ENCODE measurements around the gene STAG1. TPM values are rescaled to one million over a fixed set of nuclear protein-coding genes. Genes with fewer than 3 reads are reported as not detected.

The STAG1 gene
- total RNA-seq, 1 experiment from 2014 or later, result 31.9 TPM

DNA sequence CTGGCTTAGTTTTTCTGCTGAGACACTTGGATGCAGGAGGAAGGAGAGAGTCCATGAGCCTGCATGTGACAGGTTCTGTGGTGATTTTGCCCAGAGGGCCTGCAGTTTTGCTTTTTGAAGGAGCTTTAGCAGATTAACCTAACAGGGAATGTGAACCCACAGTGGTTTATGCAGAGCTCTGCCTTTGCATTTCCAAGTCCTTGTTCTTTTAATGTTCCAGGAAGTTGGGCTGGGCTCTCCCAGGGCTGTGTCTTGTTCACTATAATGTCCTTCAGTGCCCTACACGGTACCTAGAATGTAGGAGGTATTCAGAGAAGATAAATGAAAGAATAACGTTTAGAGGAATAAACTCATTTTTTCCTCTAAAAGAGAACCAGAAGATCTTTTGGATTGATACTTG, 451.7 kb downstream of the STAG1 start:
- Histone ChIP-seq H3K27me3 (replicated peaks) (no peaks in the 10 kb centered on the region), H3K4me3 (no peak overlapping the region), H3K27ac (no peak overlapping the region), H3K4me1 (replicated peaks) (no peaks in the 10 kb centered on the region), H3K9me3 (replicated peaks) (no peaks in the 10 kb centered on the region), H3K36me3 (0 out of 2 replicates have a peak, but pooled peaks cover 4% of the 10 kb centered on the region)
- no peak for DNase-seq (ENCODE audit: low read depth in 1 of 2, low spot score in 2 of 2)

DNA sequence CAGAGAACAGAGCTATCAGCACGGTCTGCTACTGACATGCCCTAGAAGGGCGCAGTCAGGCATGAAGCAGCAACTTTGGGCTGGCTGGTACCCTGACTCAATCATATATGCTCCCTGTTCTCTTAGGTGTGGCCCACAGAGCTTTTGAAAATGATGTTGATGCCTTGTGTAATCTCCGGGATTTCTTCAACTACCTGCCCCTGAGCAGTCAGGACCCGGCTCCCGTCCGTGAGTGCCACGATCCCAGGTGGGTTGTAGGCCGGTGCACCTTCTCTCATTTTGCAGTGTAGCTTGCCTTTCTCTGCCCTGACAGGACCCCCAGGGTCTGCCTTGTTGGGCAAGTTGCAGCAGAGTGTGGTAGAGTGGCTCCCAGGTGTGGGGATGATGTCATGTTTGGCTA, 454.4 kb downstream of the STAG1 start:
- Histone ChIP-seq H3K4me1 (replicated peaks) (no peaks in the 10 kb centered on the region), H3K27me3 (replicated peaks) (no peaks in the 10 kb centered on the region), H3K4me3 (no peak overlapping the region), H3K27ac (no peak overlapping the region), H3K36me3 (0 out of 2 replicates have a peak, but pooled peaks cover 13% of the 10 kb centered on the region), H3K9me3 (replicated peaks) (no peaks in the 10 kb centered on the region)
- no peak for DNase-seq (ENCODE audit: low read depth in 1 of 2, low spot score in 2 of 2)

DNA sequence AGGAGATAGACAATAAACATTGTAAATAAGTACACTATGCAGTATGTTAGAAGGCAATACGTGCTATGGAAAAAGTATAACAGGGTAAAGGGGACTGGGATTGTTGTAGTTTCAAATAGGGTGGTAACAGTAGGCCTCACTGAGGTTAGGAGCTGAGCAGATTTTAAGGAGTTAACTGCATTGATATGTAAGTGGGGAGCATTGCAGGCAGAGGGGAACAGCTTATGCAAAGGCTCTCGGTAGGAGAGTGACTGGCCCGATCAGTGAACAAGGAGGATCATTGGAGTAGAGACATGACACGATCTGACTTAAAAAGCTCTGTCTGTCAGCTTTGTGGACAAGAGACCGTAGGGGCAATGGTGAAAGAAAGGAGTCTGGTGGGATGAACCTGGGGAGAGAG, 455.2 kb downstream of the STAG1 start:
- Histone ChIP-seq H3K27me3 (replicated peaks) (no peaks in the 10 kb centered on the region), H3K4me1 (replicated peaks) (no peaks in the 10 kb centered on the region), H3K36me3 (0 out of 2 replicates have a peak, but pooled peaks cover 13% of the 10 kb centered on the region), H3K27ac (no peak overlapping the region), H3K4me3 (no peak overlapping the region), H3K9me3 (replicated peaks) (no peaks in the 10 kb centered on the region)
- DNase-seq (ENCODE audit: low read depth in 1 of 2, low spot score in 2 of 2), result no peak

DNA sequence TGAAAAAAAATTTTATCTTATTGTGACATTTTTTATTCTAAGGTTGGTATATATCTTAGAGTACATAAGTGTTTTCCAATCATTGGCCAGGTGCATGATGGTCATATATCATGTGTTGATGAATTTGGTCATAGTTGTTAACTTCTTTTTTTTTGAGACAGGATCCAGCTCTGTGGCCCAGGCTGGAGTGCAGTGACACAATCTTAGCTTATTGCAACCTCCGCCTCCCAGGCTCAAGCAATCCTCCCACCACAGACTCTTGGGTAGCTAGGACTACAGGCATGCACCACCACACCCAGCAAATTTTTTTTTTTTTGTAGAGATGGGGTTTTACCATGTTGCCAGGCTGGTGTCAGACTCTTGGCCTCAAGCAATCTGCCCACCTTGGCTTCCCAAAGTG, 458.0 kb downstream of the STAG1 start:
- Histone ChIP-seq H3K27ac (no peak overlapping the region), H3K9me3 (replicated peaks) (no peaks in the 10 kb centered on the region), H3K27me3 (replicated peaks) (no peaks in the 10 kb centered on the region), H3K4me3 (no peak overlapping the region), H3K36me3 (0 out of 2 replicates have a peak, but pooled peaks cover 9% of the 10 kb centered on the region), H3K4me1 (replicated peaks) (no peaks in the 10 kb centered on the region)
- no peak for DNase-seq (ENCODE audit: low read depth in 1 of 2, low spot score in 2 of 2)

DNA sequence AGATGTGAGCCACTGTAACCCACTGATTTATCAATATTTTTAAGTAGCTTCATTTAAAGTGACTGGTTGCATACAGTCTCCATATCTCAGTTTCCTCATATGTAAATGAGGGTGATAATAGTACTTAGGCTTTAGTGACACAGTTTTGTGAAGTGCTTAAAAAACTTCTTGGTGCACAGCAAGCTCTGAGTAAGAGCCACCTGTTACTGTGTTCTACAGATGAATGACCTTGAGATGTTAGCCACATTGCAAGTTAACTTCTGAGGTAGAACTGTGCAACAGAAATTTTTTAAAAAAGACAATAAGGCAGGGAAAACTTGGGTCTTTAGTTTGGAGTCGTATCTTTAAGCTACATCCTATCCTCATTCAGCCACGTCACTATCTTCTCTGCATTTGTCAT, 458.9 kb downstream of the STAG1 start:
- Histone ChIP-seq H3K36me3 (0 out of 2 replicates have a peak, but pooled peaks cover 9% of the 10 kb centered on the region), H3K9me3 (replicated peaks) (no peaks in the 10 kb centered on the region), H3K4me1 (replicated peaks) (no peaks in the 10 kb centered on the region), H3K27me3 (replicated peaks) (no peaks in the 10 kb centered on the region), H3K4me3 (no peak overlapping the region), H3K27ac (no peak overlapping the region)
- no peak for DNase-seq (ENCODE audit: low read depth in 1 of 2, low spot score in 2 of 2)

DNA sequence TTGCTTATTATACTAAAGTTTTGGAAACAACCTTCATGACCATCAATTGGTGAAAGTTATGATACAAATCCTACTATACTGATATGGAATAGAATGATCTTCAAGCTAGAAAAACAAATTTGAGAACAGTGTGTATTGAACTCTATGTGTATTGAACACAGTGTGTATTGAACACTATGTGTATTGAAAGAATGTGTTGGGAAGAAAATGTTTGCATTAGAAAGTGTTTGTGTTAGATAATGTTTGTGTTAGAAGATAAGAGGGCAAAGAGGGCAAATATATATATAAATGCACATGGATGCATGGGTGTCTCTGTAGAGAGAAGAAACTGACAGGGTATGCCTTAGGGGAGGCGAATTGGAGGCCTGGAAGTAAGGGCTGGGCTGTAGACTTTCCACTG, 459.7 kb downstream of the STAG1 start:
- Histone ChIP-seq H3K27ac (no peak overlapping the region), H3K9me3 (replicated peaks) (no peaks in the 10 kb centered on the region), H3K4me3 (no peak overlapping the region), H3K4me1 (replicated peaks) (no peaks in the 10 kb centered on the region), H3K27me3 (replicated peaks) (no peaks in the 10 kb centered on the region), H3K36me3 (0 out of 2 replicates have a peak, but pooled peaks cover 9% of the 10 kb centered on the region)
- DNase-seq (ENCODE audit: low read depth in 1 of 2, low spot score in 2 of 2), result no peak

DNA sequence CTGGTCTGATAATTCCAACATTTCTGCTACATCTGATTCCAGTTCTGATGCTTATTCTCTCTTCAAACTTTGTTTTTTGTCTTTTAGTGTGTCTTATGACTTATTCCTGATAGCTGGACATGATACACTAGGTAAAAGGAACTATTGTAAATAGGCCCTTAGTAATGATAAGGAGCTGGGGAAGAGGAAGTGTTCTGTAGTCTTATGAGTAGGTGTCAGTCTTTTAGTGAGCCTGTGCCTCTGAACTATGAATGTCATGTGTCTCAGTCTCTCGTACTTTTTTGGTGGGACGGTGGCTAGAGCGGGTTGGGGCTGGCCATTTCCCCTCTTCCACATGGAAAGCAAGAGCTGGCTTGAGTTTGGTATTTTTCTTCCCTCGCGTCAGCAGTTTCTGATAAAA, 460.9 kb downstream of the STAG1 start:
- no peaks in the 10 kb centered on the region for H3K9me3 ChIP-seq (replicated peaks)
- peaks cover 10% of the 10 kb centered on the region; the same call in 1 of the 2 replicates for H3K36me3 ChIP-seq
- no peak overlapping the region for H3K27ac ChIP-seq
- H3K4me1 ChIP-seq (replicated peaks), result no peaks in the 10 kb centered on the region
- H3K4me3 ChIP-seq, result no peak overlapping the region
- no peak for DNase-seq (ENCODE audit: low read depth in 1 of 2, low spot score in 2 of 2)
- no peaks in the 10 kb centered on the region for H3K27me3 ChIP-seq (replicated peaks)

Other genes with a start within 250 kb of the STAG1 start
- 29.0 and 39.4 TPM in 2 replicates for gene SLC35G2, start 66.7 kb upstream of the STAG1 start, total RNA-seq (2014; rRNA removed; shearing (Covaris generic))
- 42.2 and 69.3 TPM in 2 replicates for gene NCK1, start 109.8 kb upstream of the STAG1 start, total RNA-seq (2014; rRNA removed; shearing (Covaris generic))
- 3.2 and 3.6 TPM in 2 replicates for gene IL20RB, start 205.6 kb upstream of the STAG1 start, total RNA-seq (2014; rRNA removed; shearing (Covaris generic))

Measured in SJSA1 (cell line).